Neural crest cell (in vitro differentiated cells): ENCODE data around the gene MCAM. TPM values are rescaled to one million over a fixed set of nuclear protein-coding genes. Genes with fewer than 3 reads are reported as not detected.

Source experiments
- DNase-seq: peaks from one replicate; pipeline ENCODE4 v3.0.0; 2021; ENCODE audit warnings: low read depth, mixed read lengths, low spot score
- H3K27ac Mint-ChIP-seq: one replicate; pipeline ENCODE4 v1.8.0; 2021; ENCODE audit warnings: mild to moderate bottlenecking, mixed read lengths; ENCODE audit not compliant: unreplicated experiment
- H3K27me3 Mint-ChIP-seq: 2 replicates; pipeline ENCODE4 v1.8.0; 2021; ENCODE audit warnings: low read depth, mild to moderate bottlenecking, mixed read lengths
- H3K36me3 Mint-ChIP-seq: 2 replicates; pipeline ENCODE4 v1.8.0; 2021; ENCODE audit warnings: low read depth, mild to moderate bottlenecking, mixed read lengths
- H3K4me1 Mint-ChIP-seq: 2 replicates; pipeline ENCODE4 v1.8.0; 2021; ENCODE audit warnings: mixed read lengths
- H3K4me3 Mint-ChIP-seq: one replicate; pipeline ENCODE4 v1.8.0; 2021; ENCODE audit warnings: mild to moderate bottlenecking, mixed read lengths
- H3K9me3 Mint-ChIP-seq: 2 replicates; pipeline ENCODE4 v1.8.0; 2021; ENCODE audit warnings: mixed read lengths
- total RNA-seq: library from RNA; stranded (reverse); gene quantifications from 2 replicates; pipeline ENCODE4 v1.2.1, GENCODE V29; 2021
- TF ChIP-seq, protein P1 (sequence below): fragments of 200-600 bp; sonication (generic); conservative IDR thresholded peaks from 2 replicates; pipeline ENCODE4 v1.5.0; 2021; ENCODE audit warnings: antibody characterized with exemption, mild to moderate bottlenecking

Gene MCAM
- total RNA-seq, 1 donor from 2014 or later: 66.7 TPM

DNA sequence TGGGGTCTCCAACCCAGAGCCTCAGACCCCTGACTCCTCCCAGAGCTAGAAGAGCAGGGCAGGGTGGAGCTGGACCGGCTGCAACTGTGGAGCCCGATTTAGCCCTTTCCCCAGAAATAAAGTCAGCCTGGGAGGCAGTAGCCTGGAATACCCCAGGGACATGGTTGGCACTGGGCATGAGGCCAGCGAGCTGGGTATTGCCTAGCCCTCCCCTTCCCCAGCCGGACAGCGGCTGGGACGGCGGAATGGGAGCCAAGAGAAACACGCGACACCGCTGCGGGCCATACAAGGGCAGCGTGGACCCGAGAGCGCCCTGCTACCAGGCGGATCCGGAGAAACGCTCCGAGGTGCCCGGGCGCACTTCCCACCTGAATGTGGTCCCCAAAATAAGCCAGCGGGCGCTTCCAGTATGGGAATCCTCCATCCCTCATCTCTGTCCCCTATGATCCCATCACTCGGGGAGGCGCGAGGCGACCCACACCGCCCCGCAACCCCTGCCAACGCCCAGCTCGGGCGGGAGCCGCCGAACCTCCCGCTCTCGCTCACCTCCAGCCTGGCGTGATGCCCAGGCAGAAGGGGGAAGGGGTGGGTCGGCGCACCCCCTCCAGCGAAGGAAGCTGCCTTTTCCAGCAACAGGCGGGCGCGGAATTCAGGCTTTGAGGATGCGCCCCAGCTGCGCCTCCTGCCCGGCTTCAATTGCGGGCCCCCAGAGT, 758 bp downstream of the MCAM start:
- H3K27ac Mint-ChIP-seq: no peak overlapping the region
- no peak for DNase-seq
- peak overlapping the region; percentile 87 for H3K4me3 Mint-ChIP-seq
- TF ChIP-seq, protein P1, sequence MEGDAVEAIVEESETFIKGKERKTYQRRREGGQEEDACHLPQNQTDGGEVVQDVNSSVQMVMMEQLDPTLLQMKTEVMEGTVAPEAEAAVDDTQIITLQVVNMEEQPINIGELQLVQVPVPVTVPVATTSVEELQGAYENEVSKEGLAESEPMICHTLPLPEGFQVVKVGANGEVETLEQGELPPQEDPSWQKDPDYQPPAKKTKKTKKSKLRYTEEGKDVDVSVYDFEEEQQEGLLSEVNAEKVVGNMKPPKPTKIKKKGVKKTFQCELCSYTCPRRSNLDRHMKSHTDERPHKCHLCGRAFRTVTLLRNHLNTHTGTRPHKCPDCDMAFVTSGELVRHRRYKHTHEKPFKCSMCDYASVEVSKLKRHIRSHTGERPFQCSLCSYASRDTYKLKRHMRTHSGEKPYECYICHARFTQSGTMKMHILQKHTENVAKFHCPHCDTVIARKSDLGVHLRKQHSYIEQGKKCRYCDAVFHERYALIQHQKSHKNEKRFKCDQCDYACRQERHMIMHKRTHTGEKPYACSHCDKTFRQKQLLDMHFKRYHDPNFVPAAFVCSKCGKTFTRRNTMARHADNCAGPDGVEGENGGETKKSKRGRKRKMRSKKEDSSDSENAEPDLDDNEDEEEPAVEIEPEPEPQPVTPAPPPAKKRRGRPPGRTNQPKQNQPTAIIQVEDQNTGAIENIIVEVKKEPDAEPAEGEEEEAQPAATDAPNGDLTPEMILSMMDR: no peak
- H3K4me1 Mint-ChIP-seq: peaks cover 28% of the 10 kb centered on the region
- peaks cover 28% of the 10 kb centered on the region for H3K27me3 Mint-ChIP-seq
- no peaks in the 10 kb centered on the region for H3K36me3 Mint-ChIP-seq
- H3K9me3 Mint-ChIP-seq: no peaks in the 10 kb centered on the region

DNA sequence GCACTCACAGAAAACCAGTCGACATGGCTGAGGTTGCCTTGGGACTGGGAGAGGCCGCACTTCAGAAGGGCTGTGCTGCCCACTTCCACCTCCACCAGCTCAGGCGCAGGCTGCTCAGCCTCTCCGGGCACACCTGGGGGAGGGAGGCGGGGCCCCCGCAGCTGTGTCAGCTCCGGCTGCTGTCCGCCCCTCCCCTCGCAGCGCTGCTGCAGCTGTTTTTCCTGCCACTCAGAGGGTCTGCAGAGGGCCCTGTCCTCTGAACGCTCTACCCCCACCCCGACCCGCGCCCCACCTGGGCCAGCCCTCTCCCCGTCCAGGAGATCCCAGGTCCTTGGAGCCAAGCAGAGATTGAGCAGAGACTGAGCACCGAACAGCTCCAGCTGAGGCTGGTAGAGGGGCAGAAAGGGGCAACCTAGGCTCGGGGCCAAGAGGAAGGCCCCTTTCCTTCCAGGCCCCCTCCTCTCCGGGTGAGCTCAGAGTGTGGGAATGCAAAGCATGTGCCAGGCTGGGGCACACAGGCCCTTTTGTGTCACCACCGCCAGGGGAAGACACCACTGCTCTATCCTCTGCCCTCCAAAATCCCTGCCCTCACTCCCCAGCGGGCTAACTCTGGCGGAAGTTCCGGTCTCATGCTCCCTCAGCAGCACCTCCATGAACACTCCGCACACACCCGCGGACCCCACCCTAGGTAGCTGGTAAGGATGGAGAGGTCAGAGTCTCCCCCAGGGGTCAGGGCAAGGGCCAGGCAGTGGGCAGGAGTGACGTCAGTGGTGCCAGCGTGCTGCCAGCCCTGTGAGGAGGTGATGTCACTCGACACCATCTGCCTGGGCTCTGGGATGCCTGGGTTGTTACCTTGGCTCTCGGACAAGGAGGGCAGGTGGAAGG, 1.6 kb downstream of the MCAM start:
- Mint-ChIP-seq H3K27ac (no peak overlapping the region), H3K4me3 (peak overlapping the region; percentile 87), H3K27me3 (peaks cover 28% of the 10 kb centered on the region), H3K36me3 (no peaks in the 10 kb centered on the region), H3K4me1 (peaks cover 28% of the 10 kb centered on the region), H3K9me3 (no peaks in the 10 kb centered on the region)
- TF ChIP-seq, protein P1: no peak
- DNase-seq: no peak

DNA sequence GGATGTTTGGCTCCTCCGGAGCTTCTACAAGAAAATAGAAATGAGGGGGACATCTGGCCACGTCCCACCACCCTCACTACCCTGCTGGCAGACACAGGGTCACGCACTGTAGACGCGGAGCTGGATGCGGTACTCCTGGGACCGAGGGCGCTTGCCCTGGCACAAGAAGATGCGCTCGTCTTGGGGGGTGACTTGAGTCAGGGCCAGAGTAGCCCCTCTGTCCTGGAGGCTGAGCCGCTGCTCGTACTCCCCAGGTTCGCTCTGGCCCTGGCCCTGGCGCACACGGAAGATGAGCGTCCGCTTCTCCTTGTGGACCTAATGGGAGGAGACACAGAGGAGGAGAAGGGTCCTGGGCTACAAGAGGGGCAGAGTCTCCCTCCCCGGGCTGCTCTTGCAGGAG, 2.2 kb downstream of the MCAM start:
- Mint-ChIP-seq H3K36me3 (peaks cover 1% of the 10 kb centered on the region), H3K4me3 (peak overlapping the region; percentile 71), H3K27ac (no peak overlapping the region), H3K27me3 (peaks cover 28% of the 10 kb centered on the region), H3K9me3 (no peaks in the 10 kb centered on the region), H3K4me1 (peaks cover 24% of the 10 kb centered on the region)
- TF ChIP-seq, protein P1: no peak
- no peak for DNase-seq

DNA sequence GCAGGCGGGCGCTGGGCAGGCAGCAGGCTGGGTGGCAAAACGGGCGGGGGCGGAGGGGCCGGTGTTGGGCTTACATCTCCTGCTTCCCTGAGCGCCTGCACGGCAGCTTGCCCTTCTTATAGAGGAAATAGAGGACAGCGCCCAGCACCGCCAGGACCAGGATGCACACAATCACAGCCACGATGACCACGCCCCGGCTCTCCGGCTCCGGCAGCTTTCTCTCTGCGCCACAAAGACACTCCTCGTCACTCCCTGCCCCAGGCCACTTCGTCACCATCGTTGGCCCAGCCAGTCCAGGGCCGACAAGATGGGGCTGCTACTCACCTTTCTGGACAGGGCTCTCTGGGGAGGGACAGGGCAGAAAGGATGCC, 6.3 kb downstream of the MCAM start:
- Mint-ChIP-seq H3K4me3 (no peak overlapping the region), H3K36me3 (peaks cover 3% of the 10 kb centered on the region), H3K27ac (no peak overlapping the region), H3K4me1 (no peaks in the 10 kb centered on the region), H3K27me3 (peaks cover 14% of the 10 kb centered on the region), H3K9me3 (no peaks in the 10 kb centered on the region)
- DNase-seq: no peak
- TF ChIP-seq, protein P1: no peak

DNA sequence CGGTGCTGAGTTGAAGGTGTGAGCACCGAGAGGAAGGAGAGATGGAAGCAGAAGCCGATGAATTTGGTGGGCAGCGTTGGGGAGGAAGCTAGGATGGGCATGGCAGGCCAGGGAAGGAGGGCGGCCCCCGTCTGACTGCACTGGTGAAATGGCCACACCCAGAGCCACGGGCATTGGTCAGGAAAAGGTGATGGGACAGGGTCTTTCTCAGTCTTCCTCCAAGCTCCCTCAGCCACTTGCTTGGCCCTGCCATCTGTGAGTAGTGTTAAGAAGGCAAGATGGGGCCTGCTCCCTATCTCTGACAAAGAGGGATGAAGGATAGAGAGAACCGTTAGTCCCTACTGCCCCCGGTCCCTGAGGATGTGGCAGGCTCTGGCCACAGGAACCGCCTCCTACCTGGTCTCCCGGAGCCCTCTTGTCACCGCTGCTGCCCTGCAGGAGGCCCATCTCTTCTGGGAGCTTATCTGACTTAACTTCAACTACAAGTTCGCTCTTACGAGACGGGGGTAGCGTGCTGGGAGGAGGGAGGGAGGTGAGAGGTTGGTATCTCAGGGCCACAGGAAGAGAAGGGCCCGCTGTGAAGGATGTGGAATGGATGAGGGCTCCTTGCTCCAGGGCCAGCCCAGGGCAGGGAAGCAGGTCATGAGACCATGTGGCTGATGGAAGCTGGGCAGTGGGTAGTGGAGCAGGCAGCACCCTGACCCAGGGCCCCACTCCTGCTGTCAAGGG, 6.8 kb downstream of the MCAM start:
- H3K27me3 Mint-ChIP-seq: peaks cover 10% of the 10 kb centered on the region
- peaks cover 3% of the 10 kb centered on the region for H3K36me3 Mint-ChIP-seq
- H3K9me3 Mint-ChIP-seq: no peaks in the 10 kb centered on the region
- H3K27ac Mint-ChIP-seq: peak overlapping the region; percentile 97
- TF ChIP-seq, protein P1: no peak
- DNase-seq: no peak
- H3K4me3 Mint-ChIP-seq: peak overlapping the region; percentile 68
- no peaks in the 10 kb centered on the region for H3K4me1 Mint-ChIP-seq
